ENCODE data around the gene UGT1A8.

- TF ChIP-seq EZH2phosphoT487 (IDR thresholded peaks at IDR 0.05; ENCODE audit: insufficient read depth, low read depth) = no peak
- no peak for TF ChIP-seq EZH2 (IDR thresholded peaks at IDR 0.05; ENCODE audit: insufficient read depth, poor library complexity, severe bottlenecking)
These were observed 73.0 kb downstream of the UGT1A8 start for GRCh38 chr2:233690444-233690843.

Measured in GM23248 (cell line).